ENCODE measurements around the gene LRFN2.

- TF ChIP-seq CTCF (conservative IDR thresholded peaks at IDR 0.05; ENCODE audit: low read length) (no peak), EZH2phosphoT487 (IDR thresholded peaks at IDR 0.05; ENCODE audit: borderline replicate concordance) (no peak)
Measured at GRCh38 chr6:40586369-40587201, 579 bp downstream of the LRFN2 start.

All from Loucy (cell line).